Small intestine (tissue), 7 donors: ENCODE data around the gene ANXA11. TPM values are rescaled to one million over a fixed set of nuclear protein-coding genes. Genes with fewer than 3 reads are reported as not detected.
"Not testable (repeated sequence)": the region's sequence is repeated elsewhere in the genome, so short reads cannot be mapped to it uniquely, and the experiment has no call there.

ENCODE experiments used
- DNase-seq, 2 donors: peaks; one replicate each; pipeline versions ENCODE4 v3.0.0 to v3.0.0-alpha.2; 2013
- FAIRE-seq: peaks from 2 replicates; lab custom pipeline; 2012; peaks lifted over from hg19 to GRCh38; lab: Jason Lieb, UNC
- H3K27ac ChIP-seq, 3 donors: one replicate each; pipeline ENCODE4 v1.5.1; 2013; ENCODE audit warnings: low read length in 2 of 3, mild to moderate bottlenecking in 2 of 3, control low read depth in 1 of 3, inconsistent platforms in 1 of 3, low read depth in 1 of 3, moderate library complexity in 1 of 3
- H3K27me3 ChIP-seq, 3 donors: one replicate each; pipeline ENCODE4 v1.6.1; 2013; ENCODE audit warnings: low read length in 3 of 3, inconsistent platforms in 1 of 3; ENCODE audit not compliant: control insufficient read depth in 3 of 3, insufficient read depth in 3 of 3
- H3K36me3 ChIP-seq, 3 donors: one replicate each; pipeline ENCODE4 v1.6.1; 2013; ENCODE audit warnings: low read length in 3 of 3, inconsistent platforms in 1 of 3, low read depth in 1 of 3, mild to moderate bottlenecking in 1 of 3, moderate library complexity in 1 of 3; ENCODE audit not compliant: control insufficient read depth in 3 of 3, insufficient read depth in 2 of 3
- H3K4me1 ChIP-seq, 3 donors: one replicate each; pipeline ENCODE4 v1.6.1; 2013; ENCODE audit warnings: low read length in 2 of 3, inconsistent platforms in 1 of 3, low read depth in 1 of 3, mild to moderate bottlenecking in 1 of 3, moderate library complexity in 1 of 3; ENCODE audit not compliant: control insufficient read depth in 3 of 3, insufficient read depth in 2 of 3
- H3K4me3 ChIP-seq, 3 donors: one replicate each; pipeline ENCODE4 v1.5.1; 2013; ENCODE audit warnings: low read length in 3 of 3, control low read depth in 1 of 3, inconsistent platforms in 1 of 3, low read depth in 1 of 3, mild to moderate bottlenecking in 1 of 3, moderate library complexity in 1 of 3
- H3K9me3 ChIP-seq, 2 donors: one replicate each; pipeline ENCODE4 v1.6.1; 2013; ENCODE audit warnings: low read depth in 1 of 2, low read length in 1 of 2; ENCODE audit not compliant: control insufficient read depth in 2 of 2, insufficient read depth in 1 of 2
- WGBS, 3 donors: extraction: QIAGEN DNeasy Blood & Tissue Kit; methylation state at CpG; one replicate each; pipeline ENCODE4 v1.1.7; 2013; 5-methylcytosine and 5-hydroxymethylcytosine counted together
- polyA plus RNA-seq, 4 donors: library from polyadenylated mRNA; stranded (reverse) in 3 of 4; unstranded in 1 of 4; fragments of 200-250 nt in 3 of 4; fragments of 120-200 nt in 1 of 4; gene quantifications; one replicate each; pipeline versions ENCODE4 v1.2.1 to v1.2.3, GENCODE V29; 2013
- donor health status: healthy with polysubstance abuse.
- donor health status: control.
- donor health status: control.
- donor health status: Bipolar disorder and iron deficiency.
- donor health status: healthy.

The ANXA11 gene
- polyA plus RNA-seq, 4 donors, result 110 to 363 (median 209) TPM

DNA sequence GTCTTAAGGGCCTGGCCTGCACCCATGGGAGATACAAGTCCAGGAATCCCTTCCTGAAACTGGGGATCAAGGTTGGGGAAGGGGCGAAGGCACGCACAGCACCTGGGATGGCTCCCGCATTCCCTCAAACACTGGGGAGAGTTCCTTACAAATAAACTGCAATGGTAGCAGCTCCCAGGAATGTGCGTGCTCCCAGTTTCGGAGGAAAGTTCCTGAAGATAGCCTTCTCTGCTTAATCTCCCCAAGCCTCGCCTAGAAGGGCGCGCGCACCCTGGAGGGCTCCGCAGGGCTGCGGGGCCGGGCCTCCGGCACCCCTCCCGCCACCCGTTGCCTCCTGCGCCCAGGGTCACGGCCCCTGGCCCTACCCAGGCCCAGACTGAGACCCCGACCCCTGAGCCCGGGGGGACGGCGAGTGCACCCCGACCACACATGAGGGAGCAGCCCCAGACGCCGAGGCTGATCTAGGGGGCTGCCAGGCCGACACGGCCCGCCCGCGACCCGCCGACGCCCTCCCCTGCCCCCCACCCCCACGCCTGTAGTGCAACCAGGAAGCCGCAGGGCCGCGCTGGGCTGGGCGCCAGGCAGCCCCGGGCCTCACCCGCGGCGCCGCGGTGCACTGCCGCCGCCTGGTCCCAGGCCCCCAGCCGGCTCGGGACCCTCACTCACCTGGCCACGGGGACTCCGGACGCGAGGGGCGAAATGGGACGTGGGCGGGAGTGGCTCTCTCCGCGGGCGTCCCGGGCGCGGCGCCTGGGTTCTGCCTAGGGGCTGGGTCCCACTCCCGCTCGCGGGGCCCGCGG is 460 bp downstream of the ANXA11 start:
- FAIRE-seq (no peak), DNase-seq (peak; percentile 37 to 76)
- peaks cover 0 to 12% (median 6%) of the 10 kb centered on the region in 3 donors for H3K36me3 ChIP-seq
- peaks cover 16 to 64% (median 25%) of the 10 kb centered on the region in 3 donors for H3K4me1 ChIP-seq
- H3K4me3 ChIP-seq, result peak overlapping the region; percentile 78 to 81 (median 80)
- WGBS, 3 donors, result 1% methylated on average over 42 to 66 of the region's 66 CpGs
- H3K27me3 ChIP-seq, result no peaks in the 10 kb centered on the region
- H3K9me3 ChIP-seq, result no peaks in the 10 kb centered on the region
- H3K27ac ChIP-seq, result peak overlapping the region; percentile 87 to 99 (median 99)

- WGBS, 3 donors, result 4 to 17% (median 5%) methylated on average over 11 of the region's 11 CpGs
- H3K9me3 ChIP-seq, result no peaks in the 10 kb centered on the region
- DNase-seq, result peak; percentile 90 to 94
- no peak for FAIRE-seq
- no peaks in the 10 kb centered on the region for H3K27me3 ChIP-seq
- peaks cover 18 to 67% (median 26%) of the 10 kb centered on the region in 3 donors for H3K4me1 ChIP-seq
- H3K36me3 ChIP-seq, result peaks cover 0 to 12% (median 6%) of the 10 kb centered on the region in 3 donors
- peak overlapping the region; percentile 87 to 99 (median 99) for H3K27ac ChIP-seq
- peak overlapping the region; percentile 78 to 81 (median 80) for H3K4me3 ChIP-seq
Observed at GRCh38 chr10:80203835-80204676, 1.3 kb downstream of the ANXA11 start.

GRCh38 chr10:80202934-80203834 is 2.2 kb downstream of the ANXA11 start:
- Histone ChIP-seq H3K9me3 (no peaks in the 10 kb centered on the region), H3K27me3 (no peaks in the 10 kb centered on the region), H3K27ac (peak overlapping the region; percentile 87 to 99 (median 99)), H3K36me3 (peaks cover 0 to 14% (median 6%) of the 10 kb centered on the region in 3 donors), H3K4me1 (peaks cover 18 to 74% (median 32%) of the 10 kb centered on the region in 3 donors), H3K4me3 (peak overlapping the region; percentile 28 to 81 (median 78))
- FAIRE-seq (no peak), DNase-seq (peak in 1 of 2 donors; percentile 56)
- 16 to 29% (median 23%) methylated on average over 14 of the region's 14 CpGs for WGBS, 3 donors

GRCh38 chr10:80202530-80202929 is 2.8 kb downstream of the ANXA11 start:
- H3K27me3 ChIP-seq, H3K9me3 ChIP-seq, FAIRE-seq, DNase-seq: not testable (repeated sequence)
- H3K27ac ChIP-seq, result peak overlapping the region; percentile 87 to 99 (median 99)
- H3K4me3 ChIP-seq, result peak overlapping the region in 1 of 3 donors; percentile 81
- 16 to 58% (median 45%) methylated on average over 6 of the region's 6 CpGs for WGBS, 3 donors
- peaks cover 0 to 17% (median 6%) of the 10 kb centered on the region in 3 donors for H3K36me3 ChIP-seq
- peaks cover 18 to 75% (median 36%) of the 10 kb centered on the region in 3 donors for H3K4me1 ChIP-seq

- peaks cover 0 to 17% (median 6%) of the 10 kb centered on the region in 3 donors for H3K36me3 ChIP-seq
- no peaks in the 10 kb centered on the region for H3K27me3 ChIP-seq
- DNase-seq (peak in 1 of 2 donors; percentile 44), FAIRE-seq (no peak)
- peak overlapping the region in 1 of 3 donors; percentile 12 for H3K4me3 ChIP-seq
- WGBS, 3 donors, result 49 to 65% (median 52%) methylated on average over 8 of the region's 8 CpGs
- peak overlapping the region; percentile 13 to 99 (median 91) for H3K27ac ChIP-seq
- peaks cover 19 to 77% (median 41%) of the 10 kb centered on the region in 3 donors for H3K4me1 ChIP-seq
- H3K9me3 ChIP-seq, result no peaks in the 10 kb centered on the region
Observed at GRCh38 chr10:80201608-80202141, 3.7 kb downstream of the ANXA11 start.

GRCh38 chr10:80200687-80201086 is 4.7 kb downstream of the ANXA11 start:
- Histone ChIP-seq H3K4me1 (peaks cover 19 to 77% (median 51%) of the 10 kb centered on the region in 3 donors), H3K4me3 (no peak overlapping the region), H3K9me3 (no peaks in the 10 kb centered on the region), H3K27ac (peak overlapping the region in 2 of 3 donors; percentile 24 to 91), H3K27me3 (no peaks in the 10 kb centered on the region), H3K36me3 (peaks cover 0 to 17% (median 6%) of the 10 kb centered on the region in 3 donors)
- 81 to 91% (median 82%) methylated on average over 10 of the region's 10 CpGs for WGBS, 3 donors
- FAIRE-seq (no peak), DNase-seq (no peak)

- 24 to 66% (median 46%) methylated on average over 1 of the region's 1 CpG for WGBS, 3 donors
- Histone ChIP-seq H3K9me3 (no peaks in the 10 kb centered on the region), H3K4me3 (no peak overlapping the region), H3K27ac (peak overlapping the region in 2 of 3 donors; percentile 35 to 91), H3K36me3 (peaks cover 0 to 19% (median 6%) of the 10 kb centered on the region in 3 donors), H3K27me3 (no peaks in the 10 kb centered on the region), H3K4me1 (peaks cover 21 to 79% (median 51%) of the 10 kb centered on the region in 3 donors)
- DNase-seq, result no peak
- no peak for FAIRE-seq
Observed at GRCh38 chr10:80200259-80200658, 5.1 kb downstream of the ANXA11 start.
